Panc1 (cell line): Measurements from ENCODE around the gene COL27A1.

Experiments used
- CTCF ChIP-seq: fragments of 450-650 bp; IDR thresholded peaks from 2 replicates; pipeline ENCODE4 v1.5.1; 2017; ENCODE audit warnings: mild to moderate bottlenecking
- POLR2AphosphoS5 ChIP-seq: IDR thresholded peaks from 2 replicates; pipeline ENCODE4 v1.6.1; 2012; ENCODE audit warnings: mild to moderate bottlenecking, low read depth, low read length, moderate library complexity
- SIN3A ChIP-seq: IDR thresholded peaks from 2 replicates; pipeline ENCODE4 v1.6.1; 2012; ENCODE audit warnings: low read depth, mild to moderate bottlenecking, low read length, moderate library complexity, borderline replicate concordance; ENCODE audit not compliant: insufficient read depth

- TF ChIP-seq CTCF: peak; percentile 87
- TF ChIP-seq SIN3A: no peak
- TF ChIP-seq POLR2AphosphoS5: no peak
These were observed 184.0 kb downstream of the COL27A1 start for GRCh38 chr9:114339130-114339908.
